Glutamatergic neuron (in vitro differentiated cells): ENCODE results near the gene PRSS56. TPM values are rescaled to one million over a fixed set of nuclear protein-coding genes. Genes with fewer than 3 reads are reported as not detected.

Source experiments
- DNase-seq: peaks from one replicate; pipeline ENCODE4 v3.0.0; 2022
- H3K27ac Mint-ChIP-seq: one replicate; pipeline ENCODE4 v1.8.0; 2020; ENCODE audit warnings: mild to moderate bottlenecking, mixed read lengths, inconsistent platforms; ENCODE audit not compliant: unreplicated experiment
- H3K27me3 Mint-ChIP-seq: one replicate; pipeline ENCODE4 v1.8.0; 2020; ENCODE audit warnings: mild to moderate bottlenecking, moderate library complexity, mixed read lengths, inconsistent platforms; ENCODE audit not compliant: unreplicated experiment
- H3K36me3 Mint-ChIP-seq: one replicate; pipeline ENCODE4 v1.8.0; 2020; ENCODE audit warnings: mild to moderate bottlenecking, mixed read lengths, inconsistent platforms; ENCODE audit not compliant: unreplicated experiment
- H3K4me1 Mint-ChIP-seq: one replicate; pipeline ENCODE4 v1.8.0; 2020; ENCODE audit warnings: mild to moderate bottlenecking, low read depth, mixed read lengths, inconsistent platforms; ENCODE audit not compliant: unreplicated experiment
- H3K4me3 Mint-ChIP-seq: one replicate; pipeline ENCODE4 v1.8.0; 2020; ENCODE audit warnings: mild to moderate bottlenecking, mixed read lengths, inconsistent platforms; ENCODE audit not compliant: unreplicated experiment
- H3K9me3 Mint-ChIP-seq: one replicate; pipeline ENCODE4 v1.8.0; 2020; ENCODE audit warnings: mild to moderate bottlenecking, moderate library complexity, mixed read lengths, inconsistent platforms; ENCODE audit not compliant: unreplicated experiment
- long read RNA-seq: library from polyadenylated mRNA; unstranded; transcript quantifications from one replicate; pipeline ENCODE4 v2.0.0, GENCODE V29; 2020; ENCODE audit not compliant: unreplicated experiment
- total RNA-seq: library from RNA; stranded (reverse); fragmentation: NEBNext Ultra II Directional; extraction: Animal tissue kit (Norgen Biotek cat#: 25700); gene quantifications from one replicate; pipeline ENCODE4 v1.2.1, GENCODE V29; 2021; ENCODE audit not compliant: unreplicated experiment
- TF ChIP-seq, protein P1 (sequence below): fragments of 200-600 bp; sonication (generic); IDR thresholded peaks from one replicate; pipeline ENCODE4 v1.5.0; 2021; ENCODE audit not compliant: partially characterized antibody, unreplicated experiment

Gene PRSS56
- total RNA-seq, result not detected
- long read RNA-seq, result 0 reads

GRCh38 chr2:232519581-232520438 lies at the start of gene PRSS56:
TSS of gene PRSS56 (plus strand) at chr2:232520388. CDS start at chr2:232520599, 211 bp downstream.
- peaks cover 2% of the 10 kb centered on the region for H3K4me1 Mint-ChIP-seq
- no peaks in the 10 kb centered on the region for H3K36me3 Mint-ChIP-seq
- H3K27ac Mint-ChIP-seq, result no peak within 1 kb of the TSS
- peaks cover 10% of the 10 kb centered on the region for H3K27me3 Mint-ChIP-seq
- no peak for DNase-seq
- TF ChIP-seq, protein P1, sequence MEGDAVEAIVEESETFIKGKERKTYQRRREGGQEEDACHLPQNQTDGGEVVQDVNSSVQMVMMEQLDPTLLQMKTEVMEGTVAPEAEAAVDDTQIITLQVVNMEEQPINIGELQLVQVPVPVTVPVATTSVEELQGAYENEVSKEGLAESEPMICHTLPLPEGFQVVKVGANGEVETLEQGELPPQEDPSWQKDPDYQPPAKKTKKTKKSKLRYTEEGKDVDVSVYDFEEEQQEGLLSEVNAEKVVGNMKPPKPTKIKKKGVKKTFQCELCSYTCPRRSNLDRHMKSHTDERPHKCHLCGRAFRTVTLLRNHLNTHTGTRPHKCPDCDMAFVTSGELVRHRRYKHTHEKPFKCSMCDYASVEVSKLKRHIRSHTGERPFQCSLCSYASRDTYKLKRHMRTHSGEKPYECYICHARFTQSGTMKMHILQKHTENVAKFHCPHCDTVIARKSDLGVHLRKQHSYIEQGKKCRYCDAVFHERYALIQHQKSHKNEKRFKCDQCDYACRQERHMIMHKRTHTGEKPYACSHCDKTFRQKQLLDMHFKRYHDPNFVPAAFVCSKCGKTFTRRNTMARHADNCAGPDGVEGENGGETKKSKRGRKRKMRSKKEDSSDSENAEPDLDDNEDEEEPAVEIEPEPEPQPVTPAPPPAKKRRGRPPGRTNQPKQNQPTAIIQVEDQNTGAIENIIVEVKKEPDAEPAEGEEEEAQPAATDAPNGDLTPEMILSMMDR, result no peak
- peaks cover 4% of the 10 kb centered on the region for H3K9me3 Mint-ChIP-seq
- H3K4me3 Mint-ChIP-seq, result no peak within 1 kb of the TSS

- peaks cover 14% of the 10 kb centered on the region for H3K27me3 Mint-ChIP-seq
- H3K36me3 Mint-ChIP-seq, result peaks cover 11% of the 10 kb centered on the region
- H3K4me1 Mint-ChIP-seq, result no peaks in the 10 kb centered on the region
- peaks cover 5% of the 10 kb centered on the region for H3K9me3 Mint-ChIP-seq
- no peak overlapping the region for H3K27ac Mint-ChIP-seq
- TF ChIP-seq, protein P1, result no peak
- DNase-seq, result no peak
- no peak overlapping the region for H3K4me3 Mint-ChIP-seq
These were observed 46.7 kb upstream of the PRSS56 start for GRCh38 chr2:232473467-232473890.

GRCh38 chr2:232476045-232476444 lies 44.1 kb upstream of the PRSS56 start:
- H3K27ac Mint-ChIP-seq, result no peak overlapping the region
- no peaks in the 10 kb centered on the region for H3K4me1 Mint-ChIP-seq
- DNase-seq, result no peak
- peaks cover 4% of the 10 kb centered on the region for H3K9me3 Mint-ChIP-seq
- TF ChIP-seq, protein P1, result no peak
- peaks cover 21% of the 10 kb centered on the region for H3K27me3 Mint-ChIP-seq
- no peak overlapping the region for H3K4me3 Mint-ChIP-seq
- H3K36me3 Mint-ChIP-seq, result peaks cover 11% of the 10 kb centered on the region

- H3K4me3 Mint-ChIP-seq, result no peak overlapping the region
- no peaks in the 10 kb centered on the region for H3K4me1 Mint-ChIP-seq
- DNase-seq, result no peak
- H3K27ac Mint-ChIP-seq, result no peak overlapping the region
- TF ChIP-seq, protein P1, result no peak
- peaks cover 21% of the 10 kb centered on the region for H3K27me3 Mint-ChIP-seq
- H3K36me3 Mint-ChIP-seq, result peaks cover 11% of the 10 kb centered on the region
- peaks cover 4% of the 10 kb centered on the region for H3K9me3 Mint-ChIP-seq
These were observed 43.4 kb upstream of the PRSS56 start for GRCh38 chr2:232476791-232477190.
